Measurements from ENCODE around the gene SAMD4A.

SAMD4A gene

DNA sequence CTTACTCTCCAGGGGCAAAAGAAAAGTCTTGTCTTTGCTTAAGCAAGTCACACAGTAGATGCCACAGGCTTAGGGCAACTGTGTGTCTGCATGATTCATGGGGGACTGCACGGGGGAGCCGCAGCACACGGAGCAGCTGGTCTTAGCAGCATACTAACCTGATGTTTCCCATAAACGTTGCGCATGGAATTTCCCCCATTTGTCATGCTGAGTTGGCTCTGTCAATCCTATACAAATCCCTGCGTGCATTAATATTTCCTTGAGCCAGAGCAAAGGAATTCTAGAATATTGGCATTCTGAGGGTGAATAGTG, 71.2 kb downstream of the SAMD4A start:
- no peaks in the 10 kb centered on the region for H3K9me3 ChIP-seq
- TF ChIP-seq, protein P1, sequence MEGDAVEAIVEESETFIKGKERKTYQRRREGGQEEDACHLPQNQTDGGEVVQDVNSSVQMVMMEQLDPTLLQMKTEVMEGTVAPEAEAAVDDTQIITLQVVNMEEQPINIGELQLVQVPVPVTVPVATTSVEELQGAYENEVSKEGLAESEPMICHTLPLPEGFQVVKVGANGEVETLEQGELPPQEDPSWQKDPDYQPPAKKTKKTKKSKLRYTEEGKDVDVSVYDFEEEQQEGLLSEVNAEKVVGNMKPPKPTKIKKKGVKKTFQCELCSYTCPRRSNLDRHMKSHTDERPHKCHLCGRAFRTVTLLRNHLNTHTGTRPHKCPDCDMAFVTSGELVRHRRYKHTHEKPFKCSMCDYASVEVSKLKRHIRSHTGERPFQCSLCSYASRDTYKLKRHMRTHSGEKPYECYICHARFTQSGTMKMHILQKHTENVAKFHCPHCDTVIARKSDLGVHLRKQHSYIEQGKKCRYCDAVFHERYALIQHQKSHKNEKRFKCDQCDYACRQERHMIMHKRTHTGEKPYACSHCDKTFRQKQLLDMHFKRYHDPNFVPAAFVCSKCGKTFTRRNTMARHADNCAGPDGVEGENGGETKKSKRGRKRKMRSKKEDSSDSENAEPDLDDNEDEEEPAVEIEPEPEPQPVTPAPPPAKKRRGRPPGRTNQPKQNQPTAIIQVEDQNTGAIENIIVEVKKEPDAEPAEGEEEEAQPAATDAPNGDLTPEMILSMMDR (IDR thresholded peaks at IDR 0.05): no peak
- no peak overlapping the region for H3K4me3 ChIP-seq (ENCODE audit: low read depth in 1 of 2, low read length in 1 of 2)
- H3K27me3 ChIP-seq: no peaks in the 10 kb centered on the region
- no peaks in the 10 kb centered on the region for H3K36me3 ChIP-seq
- H3K27ac ChIP-seq: no peak overlapping the region
- H3K4me1 ChIP-seq (ENCODE audit: control insufficient read depth in 1 of 2, insufficient read depth in 1 of 2, low read depth in 1 of 2, low read length in 1 of 2): no peaks in the 10 kb centered on the region

DNA sequence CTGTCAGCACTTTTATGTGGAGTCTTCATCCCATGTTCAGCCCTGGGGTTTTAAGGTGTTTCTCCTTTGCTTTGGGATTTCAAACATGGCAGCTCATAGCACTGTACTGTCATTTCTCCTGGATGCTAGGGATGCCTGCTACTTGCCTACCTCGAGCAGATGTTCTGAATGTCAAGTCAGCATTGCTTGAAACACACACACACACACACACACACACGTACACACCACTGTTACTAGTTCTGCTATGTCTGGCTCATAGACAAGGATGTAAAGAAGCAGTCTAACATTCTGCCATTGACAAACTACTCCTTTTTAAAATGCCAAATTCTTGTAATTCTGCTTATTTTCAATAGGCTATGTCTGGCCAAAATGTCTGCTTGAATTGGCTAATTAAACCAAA, 72.7 kb downstream of the SAMD4A start:
- no peaks in the 10 kb centered on the region for H3K4me1 ChIP-seq (ENCODE audit: control insufficient read depth in 1 of 2, insufficient read depth in 1 of 2, low read depth in 1 of 2, low read length in 1 of 2)
- H3K4me3 ChIP-seq (ENCODE audit: low read depth in 1 of 2, low read length in 1 of 2): no peak overlapping the region
- no peaks in the 10 kb centered on the region for H3K9me3 ChIP-seq
- H3K27ac ChIP-seq: no peak overlapping the region
- no peaks in the 10 kb centered on the region for H3K27me3 ChIP-seq
- H3K36me3 ChIP-seq: no peaks in the 10 kb centered on the region
- TF ChIP-seq, protein P1 (IDR thresholded peaks at IDR 0.05): no peak

DNA sequence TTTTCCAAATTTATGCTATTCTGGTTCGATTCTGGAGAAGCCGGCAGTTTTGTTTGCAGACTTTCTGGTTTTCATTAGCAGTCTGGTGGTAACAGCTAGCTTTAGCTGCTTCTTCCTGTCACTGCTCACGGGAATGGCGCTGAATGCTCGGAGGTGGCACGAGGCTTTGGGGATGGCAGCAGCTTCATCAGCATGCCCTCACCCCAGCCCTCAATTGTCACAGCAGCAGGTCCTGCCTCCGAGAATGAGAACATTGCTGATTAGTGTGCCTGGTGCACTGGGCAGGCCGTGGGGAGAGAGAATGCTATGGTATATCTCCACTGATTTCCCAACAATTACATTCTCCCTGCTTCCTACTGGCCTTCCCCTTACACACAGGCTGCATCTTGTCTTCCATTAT, 73.6 kb downstream of the SAMD4A start:
- Histone ChIP-seq H3K27ac (no peak overlapping the region), H3K9me3 (no peaks in the 10 kb centered on the region), H3K4me3 (ENCODE audit: low read depth in 1 of 2, low read length in 1 of 2) (no peak overlapping the region), H3K4me1 (ENCODE audit: control insufficient read depth in 1 of 2, insufficient read depth in 1 of 2, low read depth in 1 of 2, low read length in 1 of 2) (no peaks in the 10 kb centered on the region), H3K36me3 (no peaks in the 10 kb centered on the region), H3K27me3 (no peaks in the 10 kb centered on the region)
- TF ChIP-seq, protein P1 (IDR thresholded peaks at IDR 0.05): no peak

DNA sequence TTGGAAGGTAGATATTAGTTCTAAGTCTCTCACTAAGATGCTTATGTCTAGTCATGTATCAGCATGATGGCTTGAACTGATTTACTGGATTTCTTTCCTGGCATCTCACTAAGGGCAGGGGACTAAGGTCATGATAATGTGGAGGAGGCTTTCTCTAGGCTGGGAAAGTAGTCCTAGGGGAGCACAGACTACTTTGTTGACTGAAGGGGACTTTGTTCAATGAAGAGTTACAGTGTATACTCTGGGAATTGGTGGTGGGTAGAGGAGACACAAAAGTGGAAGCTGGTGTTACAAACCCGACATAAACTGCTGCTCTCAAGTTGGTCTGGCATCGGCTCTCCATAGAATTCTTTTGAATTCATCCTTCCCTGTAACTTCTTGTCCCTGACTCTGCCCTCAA, 75.2 kb downstream of the SAMD4A start:
- Histone ChIP-seq H3K36me3 (no peaks in the 10 kb centered on the region), H3K27ac (no peak overlapping the region), H3K4me3 (ENCODE audit: low read depth in 1 of 2, low read length in 1 of 2) (no peak overlapping the region), H3K4me1 (ENCODE audit: control insufficient read depth in 1 of 2, insufficient read depth in 1 of 2, low read depth in 1 of 2, low read length in 1 of 2) (no peaks in the 10 kb centered on the region), H3K9me3 (no peaks in the 10 kb centered on the region), H3K27me3 (no peaks in the 10 kb centered on the region)
- TF ChIP-seq, protein P1 (IDR thresholded peaks at IDR 0.05): no peak

DNA sequence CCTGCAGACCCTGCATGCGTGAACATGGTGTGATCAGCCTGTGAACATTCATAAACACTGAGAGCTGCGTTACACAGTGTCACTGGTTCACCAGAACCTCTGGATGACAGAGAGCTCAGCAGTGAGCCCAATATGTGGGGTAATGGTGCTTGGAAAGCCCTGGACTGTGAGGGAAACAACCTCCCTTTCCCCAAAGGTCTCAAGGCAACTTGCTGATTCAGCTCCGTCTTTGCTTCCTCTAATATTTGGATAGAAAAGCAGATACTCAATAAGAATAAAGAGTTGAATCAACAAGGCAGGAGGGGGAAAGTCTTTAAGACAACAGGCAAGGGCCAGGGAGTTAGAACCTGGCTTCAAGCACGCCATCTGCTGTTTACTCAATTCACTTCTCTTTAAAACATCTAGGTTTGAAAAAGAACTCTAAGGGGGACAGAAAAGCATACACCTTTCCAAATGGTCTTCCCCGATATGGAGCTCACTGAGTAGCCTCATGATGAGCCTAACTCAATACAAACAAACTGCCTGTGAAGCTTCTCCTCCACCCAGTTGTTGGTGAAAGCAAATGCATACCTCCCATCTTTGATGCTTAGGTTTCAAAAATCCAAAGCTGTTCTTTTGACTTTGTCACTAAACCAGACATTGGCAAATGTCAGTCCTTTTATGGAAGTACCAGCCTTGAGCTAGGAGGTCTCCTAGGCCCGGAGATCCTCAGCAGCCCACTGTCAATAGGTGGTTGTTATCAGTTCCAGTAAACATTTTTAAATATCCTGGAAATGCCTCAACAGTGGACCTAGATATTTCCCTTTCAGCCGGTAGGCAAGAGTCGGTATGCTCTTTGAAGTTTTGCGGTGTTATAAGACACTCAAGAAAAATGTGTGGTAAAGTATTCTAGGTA, 76.1 kb downstream of the SAMD4A start:
- TF ChIP-seq, protein P1 (IDR thresholded peaks at IDR 0.05): no peak
- Histone ChIP-seq H3K4me3 (ENCODE audit: low read depth in 1 of 2, low read length in 1 of 2) (no peak overlapping the region), H3K27me3 (no peaks in the 10 kb centered on the region), H3K4me1 (ENCODE audit: control insufficient read depth in 1 of 2, insufficient read depth in 1 of 2, low read depth in 1 of 2, low read length in 1 of 2) (no peaks in the 10 kb centered on the region), H3K36me3 (no peaks in the 10 kb centered on the region), H3K9me3 (no peaks in the 10 kb centered on the region), H3K27ac (no peak overlapping the region)
